ENCODE results near the gene CFAP74.

Gene CFAP74

GRCh38 chr1:2003541-2004131 lies at the start of gene CFAP74:
Gene CFAP74 (minus strand): TSS chr1:2003786. CDS start chr1:1990956, 12,830 bp downstream.
- DNase-seq (ENCODE audit: low spot score), result no peak

GRCh38 chr1:2053217-2053616 lies 49.6 kb upstream of the CFAP74 start:
- DNase-seq (ENCODE audit: low spot score), result no peak

- no peak for DNase-seq (ENCODE audit: low spot score)
Measured at GRCh38 chr1:2052756-2053155, 49.2 kb upstream of the CFAP74 start.

GRCh38 chr1:2052054-2052679 lies 48.6 kb upstream of the CFAP74 start:
- DNase-seq (ENCODE audit: low spot score), result no peak

- DNase-seq (ENCODE audit: low spot score), result no peak
Measured at GRCh38 chr1:2050793-2051682, 47.5 kb upstream of the CFAP74 start.

- no peak for DNase-seq (ENCODE audit: low spot score)
Measured at GRCh38 chr1:2050461-2050792, 46.8 kb upstream of the CFAP74 start.

GRCh38 chr1:2049718-2050431 lies 46.3 kb upstream of the CFAP74 start, which contains the start of gene PRKCZ:
Gene PRKCZ (plus strand): TSS chr1:2050411. CDS start chr1:2050631, 220 bp downstream.
- DNase-seq (ENCODE audit: low spot score), result peak; percentile 96

- no peak for DNase-seq (ENCODE audit: low spot score)
Measured at GRCh38 chr1:2049225-2049717, 45.7 kb upstream of the CFAP74 start.

- no peak for DNase-seq (ENCODE audit: low spot score)
Measured at GRCh38 chr1:2047749-2048729, 44.5 kb upstream of the CFAP74 start.

- no peak for DNase-seq (ENCODE audit: low spot score)
Measured at GRCh38 chr1:2046953-2047748, 43.6 kb upstream of the CFAP74 start.

GRCh38 chr1:2046174-2046917 lies 42.8 kb upstream of the CFAP74 start:
- peak; percentile 44 for DNase-seq (ENCODE audit: low spot score)

- no peak for DNase-seq (ENCODE audit: low spot score)
Measured at GRCh38 chr1:2045468-2046173, 42.0 kb upstream of the CFAP74 start.

- DNase-seq (ENCODE audit: low spot score), result peak; percentile 84
Measured at GRCh38 chr1:2044510-2045319, 41.1 kb upstream of the CFAP74 start.

GRCh38 chr1:2043886-2044285 lies 40.3 kb upstream of the CFAP74 start:
- no peak for DNase-seq (ENCODE audit: low spot score)

- DNase-seq (ENCODE audit: low spot score), result no peak
Measured at GRCh38 chr1:2042830-2043773, 39.5 kb upstream of the CFAP74 start.

- DNase-seq (ENCODE audit: low spot score), result no peak
Measured at GRCh38 chr1:2041887-2042286, 38.3 kb upstream of the CFAP74 start.

- no peak for DNase-seq (ENCODE audit: low spot score)
Measured at GRCh38 chr1:2041305-2041704, 37.7 kb upstream of the CFAP74 start.
